ENCODE measurements around the gene TRPM1.

Gene TRPM1

DNA sequence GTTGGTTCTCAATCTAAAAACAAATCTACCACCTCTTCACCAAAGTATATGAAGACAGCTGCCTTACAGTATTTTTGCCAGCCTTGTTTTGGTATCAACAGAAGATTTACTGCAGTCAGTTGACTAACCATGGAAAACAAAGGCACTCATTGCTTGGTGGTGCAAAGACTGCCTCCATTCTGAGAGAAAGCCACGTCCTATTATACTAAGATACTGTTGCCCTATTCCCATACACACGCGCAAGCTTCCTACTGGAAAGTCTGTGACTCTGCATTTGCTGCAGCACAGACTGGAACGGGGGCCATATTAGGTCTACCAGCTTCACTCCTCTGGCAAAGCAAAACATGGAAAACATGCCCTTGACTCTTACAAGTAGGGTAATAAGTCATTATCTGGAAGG, 128.1 kb downstream of the TRPM1 start:
- DNase-seq (ENCODE audit: low spot score), result no peak

DNA sequence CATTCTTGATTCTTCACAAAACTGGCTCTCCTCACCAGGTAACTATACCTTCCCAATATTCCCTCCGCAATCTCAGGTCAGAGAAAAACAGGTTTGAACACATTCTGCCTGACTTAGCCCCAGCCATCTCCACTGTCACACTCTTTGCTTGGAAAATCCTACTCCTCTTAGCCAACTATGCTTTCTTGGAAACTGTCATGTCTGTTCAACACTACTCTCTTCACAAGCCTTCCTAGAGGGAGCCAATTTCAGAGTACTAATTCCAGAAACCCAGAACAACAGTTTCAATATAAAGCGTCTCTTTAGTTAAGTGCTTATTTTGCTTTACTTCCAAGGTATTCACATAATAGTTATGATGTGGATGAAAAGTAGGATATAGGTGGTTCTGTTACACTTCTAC, 131.8 kb downstream of the TRPM1 start:
- no peak for DNase-seq (ENCODE audit: low spot score)

DNA sequence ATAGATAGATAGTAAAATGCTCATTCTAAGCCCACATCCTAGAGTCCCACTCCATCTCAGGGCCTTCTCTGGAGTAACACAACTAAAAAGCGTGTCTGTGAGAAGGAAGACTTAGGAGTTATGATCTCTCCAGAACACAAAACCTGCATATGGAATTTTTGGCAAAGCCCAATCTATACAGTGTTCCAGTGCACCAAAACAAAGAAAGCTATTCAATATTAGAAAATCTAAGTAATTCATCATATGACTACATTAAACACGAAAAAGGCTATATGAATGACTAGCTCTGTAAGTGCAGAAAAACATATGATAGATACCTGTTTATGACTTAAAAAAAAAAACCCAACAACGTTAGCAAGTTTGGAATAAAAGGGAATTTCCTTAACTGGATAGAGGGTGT, 137.8 kb downstream of the TRPM1 start:
- no peak for DNase-seq (ENCODE audit: low spot score)

DNA sequence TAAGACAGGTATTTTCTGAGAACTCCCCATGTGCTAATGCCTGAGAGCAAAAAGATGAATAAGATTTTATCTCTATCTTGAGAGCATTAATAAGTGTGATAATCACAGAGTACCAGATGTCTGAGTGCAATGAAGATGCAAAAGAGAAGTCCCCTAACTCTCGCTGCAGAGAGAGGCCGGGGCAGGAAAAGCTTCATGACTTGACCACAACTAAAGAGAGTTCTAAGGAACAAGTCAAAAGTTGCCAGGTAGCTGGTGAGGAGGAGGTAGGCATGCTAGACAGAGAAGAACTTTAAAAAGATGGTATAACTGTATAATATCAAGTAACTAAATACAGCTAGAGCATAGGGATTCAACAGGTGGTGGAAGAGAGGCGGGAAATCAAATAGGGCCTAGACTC, 138.9 kb downstream of the TRPM1 start:
- DNase-seq (ENCODE audit: low spot score), result no peak

DNA sequence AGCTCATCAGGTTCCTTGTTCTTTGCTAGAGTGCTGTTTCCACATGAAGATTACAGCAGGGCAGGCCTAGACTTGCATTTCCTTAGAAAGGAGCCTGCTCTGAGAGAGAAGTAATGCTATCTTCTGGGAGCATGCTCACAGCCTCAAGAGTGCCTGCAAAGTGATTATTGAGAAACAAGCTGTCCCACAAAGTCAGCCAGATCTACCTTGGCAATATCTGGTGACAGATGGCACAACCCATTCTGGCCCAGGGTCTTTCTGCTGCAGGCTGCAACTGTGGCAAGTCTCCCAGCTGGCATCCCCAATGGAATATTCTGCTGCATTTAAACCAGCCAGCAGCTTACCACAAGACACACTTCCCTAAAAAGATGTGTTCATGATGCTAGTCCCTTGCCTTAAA, 139.4 kb downstream of the TRPM1 start:
- peak; percentile 94 for DNase-seq (ENCODE audit: low spot score)

DNA sequence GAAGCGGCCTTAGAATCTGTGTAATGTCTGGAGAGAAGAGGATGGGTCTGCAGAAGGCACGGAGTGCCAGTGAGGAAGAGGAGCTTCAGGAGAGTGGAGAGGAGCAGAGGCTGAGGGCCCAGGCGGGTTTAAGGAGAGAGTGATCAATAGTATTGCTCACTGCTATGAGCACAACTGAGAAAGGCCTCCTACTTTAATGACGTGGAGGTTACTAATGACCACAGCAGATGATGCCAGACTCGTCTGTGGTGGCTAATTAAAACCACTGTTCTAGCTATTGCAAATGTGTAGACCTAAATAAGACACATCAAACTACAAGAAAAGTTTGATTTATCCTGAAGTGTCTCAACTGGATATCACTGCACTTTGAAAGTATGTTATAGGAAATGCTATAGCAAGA, 143.3 kb downstream of the TRPM1 start:
- no peak for DNase-seq (ENCODE audit: low spot score)

DNA sequence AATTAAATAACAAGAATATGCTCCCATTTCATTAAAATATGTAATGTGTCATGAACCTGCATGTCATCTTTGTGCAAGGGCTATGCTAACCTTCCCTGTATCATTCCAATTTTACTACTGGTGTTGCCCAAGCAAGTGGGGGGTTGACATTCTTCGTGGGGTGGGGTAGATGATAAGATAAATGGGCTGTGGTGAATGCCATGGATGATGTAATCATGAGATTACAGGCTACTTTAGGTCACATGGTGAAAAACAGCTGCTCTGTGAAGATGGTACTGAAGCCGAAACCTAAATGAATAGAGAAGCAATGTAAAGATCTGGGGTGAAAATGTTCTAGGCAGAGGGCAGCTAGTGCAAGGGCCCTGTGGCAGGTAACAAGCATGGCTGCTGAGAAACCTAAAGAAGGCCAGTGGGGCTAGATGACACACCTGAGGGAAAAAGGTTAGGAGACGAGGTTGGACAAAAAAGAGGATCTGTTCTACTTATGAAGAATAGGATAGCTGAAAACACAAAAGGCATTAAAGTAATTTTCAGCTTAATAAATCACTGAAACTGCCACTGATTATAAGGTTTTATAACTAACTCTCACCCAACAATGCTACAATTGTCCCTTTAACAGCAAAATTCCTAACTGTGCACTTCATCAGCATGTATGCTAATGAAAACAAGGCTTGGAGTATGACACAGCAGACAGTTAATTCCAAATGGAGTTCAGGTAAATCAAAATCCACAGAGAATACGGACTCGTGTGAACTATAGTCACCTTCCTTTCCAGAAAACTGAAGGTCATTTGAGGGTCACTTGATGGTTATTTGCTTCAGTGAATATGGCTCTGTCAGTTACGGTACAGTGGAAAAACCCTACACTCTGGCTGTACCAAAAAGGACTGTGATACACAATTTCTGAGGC, 145.1 kb downstream of the TRPM1 start:
- DNase-seq (ENCODE audit: low spot score), result no peak

DNA sequence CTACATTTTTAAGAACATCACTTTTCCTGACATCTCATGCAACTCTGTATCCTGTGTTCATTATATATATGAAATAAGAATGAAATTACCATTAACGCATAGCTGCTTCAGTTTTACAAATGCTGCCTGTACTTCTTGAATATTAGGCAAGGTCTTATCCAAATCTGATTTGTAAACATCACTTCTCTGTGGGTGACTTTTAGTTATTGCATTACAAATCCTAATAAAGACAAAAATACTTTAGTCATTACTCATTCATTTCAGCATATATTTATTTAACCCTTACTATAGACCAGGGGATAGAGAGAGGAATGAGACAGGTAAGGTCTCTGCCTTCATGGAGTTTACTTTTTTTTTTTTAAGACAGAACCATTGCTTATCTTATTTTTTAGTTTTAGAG, 146.9 kb downstream of the TRPM1 start:
- DNase-seq (ENCODE audit: low spot score), result no peak

DNA sequence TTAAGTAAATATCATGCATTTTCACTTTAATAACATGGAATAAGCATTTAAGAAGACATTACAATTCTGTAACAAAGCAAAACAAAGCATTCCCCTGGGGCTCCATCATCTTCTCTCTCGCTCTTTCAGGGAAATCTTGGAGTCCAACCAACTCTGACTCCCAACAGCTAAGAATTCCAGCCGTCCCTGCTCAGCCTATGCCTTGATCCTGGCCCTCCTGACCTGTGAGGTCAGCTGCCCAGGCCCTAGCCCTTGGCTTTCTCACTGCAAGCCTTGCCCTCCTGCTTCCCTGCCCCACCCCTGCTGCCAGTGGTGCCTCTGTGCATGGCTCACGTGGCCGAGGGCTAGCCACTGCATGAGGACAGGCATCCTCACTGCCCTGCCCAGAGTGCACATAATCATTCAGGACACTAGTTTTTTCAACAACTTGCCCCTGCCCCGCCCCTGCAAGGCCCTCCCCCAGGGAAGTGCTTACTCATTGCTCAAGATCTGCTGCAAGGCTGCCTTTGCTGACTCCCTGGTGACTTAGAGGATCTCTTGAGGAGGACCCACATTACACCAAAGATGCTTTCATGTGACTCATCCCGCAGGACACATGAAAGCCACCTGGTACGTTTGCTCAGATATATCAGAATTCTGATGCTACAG, 147.7 kb downstream of the TRPM1 start:
- DNase-seq (ENCODE audit: low spot score), result no peak

DNA sequence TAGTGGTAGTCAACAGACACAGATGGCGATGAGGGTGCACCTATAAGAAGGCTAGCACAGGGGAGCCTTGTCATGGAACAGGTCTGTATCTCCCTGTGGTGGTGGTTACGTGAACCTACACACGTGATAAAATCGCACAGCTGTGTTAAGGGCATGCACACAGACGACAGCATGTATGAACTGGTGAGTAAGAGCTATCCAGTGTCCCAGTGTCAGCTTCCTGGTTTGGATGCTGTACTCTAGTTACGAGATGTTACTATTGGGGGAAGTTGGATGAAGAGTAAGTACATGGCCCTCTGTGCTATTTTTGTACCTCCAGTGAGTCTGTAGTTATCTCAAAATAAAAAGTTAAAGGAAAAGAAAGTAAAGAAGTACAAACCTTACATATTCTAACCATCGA, 148.3 kb downstream of the TRPM1 start:
- DNase-seq (ENCODE audit: low spot score), result no peak

Measured in cerebellar cortex (tissue), 1 donor.